HG03135 (cell line): ENCODE data around the gene DIP2A.
"Not testable (repeated sequence)": the region's sequence is repeated elsewhere in the genome, so short reads cannot be mapped to it uniquely, and the experiment has no call there.

Source experiments
- ATAC-seq: cut with Tn5 transposase; IDR thresholded peaks from one replicate; pipeline ENCODE4 v1.9.1; 2021; ENCODE audit warnings: mild to moderate bottlenecking, moderate library complexity; ENCODE audit not compliant: unreplicated experiment

The DIP2A gene

DNA sequence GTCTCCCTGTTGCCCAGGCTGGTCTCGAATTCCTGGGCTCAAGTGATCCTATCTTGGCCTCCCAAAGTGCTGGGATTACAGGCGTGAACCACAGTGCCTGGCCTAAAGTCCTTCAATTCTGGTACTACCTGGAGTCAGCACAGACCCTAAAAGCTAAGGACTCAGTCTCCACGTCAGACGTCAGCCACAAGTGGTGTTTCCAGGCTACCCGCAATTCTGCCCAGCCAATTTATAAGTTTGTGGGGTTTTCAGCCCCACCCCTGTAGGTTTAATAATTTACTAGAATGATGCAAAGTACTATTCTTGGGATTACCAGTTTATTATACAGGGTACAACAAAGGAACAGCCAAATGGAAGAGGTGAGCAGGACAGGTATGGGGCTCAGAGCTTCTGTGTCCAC is 10.6 kb upstream of the DIP2A start:
- ATAC-seq, result no peak

DNA sequence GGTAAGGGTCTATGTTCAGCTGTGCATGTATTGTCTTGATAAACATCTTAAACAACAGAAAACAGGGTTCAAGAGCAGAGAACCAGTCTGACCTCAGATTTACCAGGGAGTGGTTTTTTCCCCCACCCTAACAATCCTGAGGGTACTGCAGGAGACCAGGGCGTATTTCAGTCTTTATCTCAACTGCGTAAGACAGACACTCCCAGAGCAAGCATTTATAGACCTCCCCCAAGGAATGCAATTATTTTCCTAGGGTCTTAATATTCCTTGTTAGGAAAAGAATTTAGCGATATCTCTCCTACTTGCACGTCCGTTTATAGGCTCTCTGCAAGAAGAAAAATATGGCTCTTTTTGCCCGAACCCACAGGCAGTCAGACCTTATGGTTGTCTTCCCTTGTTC is 9.8 kb upstream of the DIP2A start:
- not testable (repeated sequence) for ATAC-seq

DNA sequence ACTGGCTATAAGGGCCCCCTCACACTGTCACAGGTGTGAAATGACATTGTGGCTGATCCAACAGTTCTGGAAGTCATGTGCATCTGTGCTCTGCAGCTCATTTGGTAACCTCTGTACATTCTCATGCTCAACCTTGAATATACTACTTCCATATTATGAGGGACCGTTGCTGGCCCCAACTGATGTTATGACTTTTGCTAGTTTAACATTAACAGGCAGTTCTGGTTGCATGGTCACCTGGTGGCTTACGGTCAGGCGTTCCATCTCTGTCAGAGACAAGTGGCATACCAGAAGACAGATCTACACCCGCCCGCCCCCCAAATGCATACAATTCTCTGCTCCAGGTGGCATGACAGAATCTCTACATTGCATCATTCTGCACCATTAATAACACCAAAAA is 6.0 kb upstream of the DIP2A start:
- no peak for ATAC-seq

DNA sequence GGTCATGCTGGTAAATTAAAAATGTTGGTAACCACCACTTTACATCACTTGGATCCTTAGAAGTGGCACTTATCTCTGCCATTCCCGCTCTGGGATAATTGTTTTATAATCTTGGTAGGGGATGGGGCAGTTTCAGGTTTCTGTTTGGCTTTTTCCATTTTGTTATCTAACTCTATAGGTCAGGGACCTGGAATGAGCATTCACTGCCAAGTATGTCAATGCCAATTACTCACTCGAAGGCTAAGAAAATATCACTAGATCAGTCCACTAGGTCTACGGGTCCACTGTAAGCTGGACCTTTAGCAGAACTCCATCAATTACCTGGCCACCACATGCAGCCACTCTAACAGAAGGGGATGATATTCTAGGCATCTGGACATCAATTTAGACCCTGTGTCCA is 4.5 kb upstream of the DIP2A start:
- no peak for ATAC-seq

DNA sequence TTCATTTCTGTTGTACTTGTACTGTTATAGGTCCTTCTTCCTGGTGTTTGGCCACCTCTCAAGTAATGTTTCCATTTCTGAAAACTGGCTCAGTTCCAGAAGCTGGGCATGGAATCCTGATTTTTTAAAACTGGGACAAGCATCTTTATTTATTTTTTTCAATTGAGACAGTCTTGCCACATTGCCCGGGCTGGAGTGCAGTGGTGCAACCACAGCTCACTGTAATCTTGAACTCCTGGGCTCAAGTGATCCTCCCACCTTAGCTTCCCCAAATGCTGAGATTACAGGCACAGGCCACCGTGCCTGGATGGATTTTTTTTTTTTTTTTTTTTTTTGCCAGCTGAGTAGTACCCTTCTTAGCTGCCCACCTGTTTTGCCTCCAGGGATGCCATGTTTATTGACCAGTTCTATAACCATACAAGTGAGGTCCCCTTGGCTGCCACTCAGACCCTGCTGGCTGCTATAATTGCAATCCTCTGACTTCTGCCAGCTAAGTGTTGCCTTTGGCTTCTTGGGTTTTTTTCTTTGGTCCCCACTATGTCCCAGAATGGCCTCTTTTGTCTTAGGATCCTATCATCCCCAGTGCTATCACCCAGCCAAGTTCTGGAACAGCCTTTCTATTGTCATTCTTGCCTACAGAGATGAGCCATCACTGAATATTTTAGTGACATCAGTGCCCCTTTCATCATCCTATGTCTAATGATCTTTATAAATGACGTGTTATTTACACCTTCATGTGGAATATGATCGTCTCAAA is 3.9 kb upstream of the DIP2A start:
- no peak for ATAC-seq

DNA sequence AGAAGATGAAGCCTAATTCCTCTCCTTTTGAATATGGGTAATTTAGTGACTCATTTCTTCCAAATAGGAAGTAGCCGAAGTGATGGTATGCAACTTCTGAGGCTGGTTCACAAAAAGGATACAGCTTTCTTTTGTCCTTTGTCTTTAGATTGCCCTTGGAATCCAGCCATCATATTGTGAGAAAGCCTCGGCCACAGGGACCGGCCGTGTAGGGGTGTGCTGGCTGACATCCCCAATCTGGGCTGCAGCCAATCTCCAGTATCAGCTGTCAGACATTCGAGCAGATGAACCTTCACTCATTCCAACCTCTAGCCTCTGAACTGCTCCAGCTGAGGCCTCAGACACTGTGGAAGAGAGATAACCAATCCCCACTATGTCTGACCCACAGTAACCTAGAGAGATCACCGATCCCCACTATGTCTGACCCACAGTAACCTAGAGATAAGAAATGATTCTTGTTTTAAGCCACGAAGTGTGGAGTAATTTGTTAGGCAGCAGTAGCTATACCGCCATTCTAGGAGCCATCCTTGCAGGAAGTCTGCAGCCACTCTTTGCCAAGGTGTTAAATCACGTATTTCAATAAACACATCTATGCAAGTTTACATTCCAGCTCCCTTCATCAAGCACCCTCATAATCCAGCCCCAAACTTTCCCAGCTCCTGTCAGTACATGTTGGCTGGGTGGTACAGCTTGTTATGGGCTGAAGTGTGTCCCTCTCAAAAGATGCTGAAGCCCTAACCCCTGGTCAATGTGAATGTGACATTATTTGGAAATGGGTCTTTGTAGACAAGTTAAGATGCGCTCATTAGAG is 2.9 kb upstream of the DIP2A start:
- ATAC-seq, result no peak

DNA sequence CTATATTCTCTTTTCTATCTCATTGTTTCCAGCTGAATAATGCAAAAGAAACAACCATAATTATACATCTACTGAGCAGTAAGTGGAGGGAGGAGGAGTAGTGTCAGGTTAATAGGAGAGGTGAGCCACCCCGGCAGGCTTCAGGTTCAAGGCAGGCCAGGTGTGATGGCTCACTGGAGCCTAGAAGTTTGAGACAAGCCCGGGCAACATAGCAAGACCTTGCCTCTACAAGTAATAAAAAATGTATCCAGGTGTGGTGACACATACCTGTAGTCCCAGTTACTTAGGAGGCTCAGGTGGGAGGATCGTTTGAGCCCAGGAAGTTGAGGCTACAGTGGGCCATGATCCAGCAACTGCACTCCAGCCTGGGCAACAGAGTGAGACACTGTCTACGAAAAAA is 1.9 kb upstream of the DIP2A start:
- no peak for ATAC-seq

DNA sequence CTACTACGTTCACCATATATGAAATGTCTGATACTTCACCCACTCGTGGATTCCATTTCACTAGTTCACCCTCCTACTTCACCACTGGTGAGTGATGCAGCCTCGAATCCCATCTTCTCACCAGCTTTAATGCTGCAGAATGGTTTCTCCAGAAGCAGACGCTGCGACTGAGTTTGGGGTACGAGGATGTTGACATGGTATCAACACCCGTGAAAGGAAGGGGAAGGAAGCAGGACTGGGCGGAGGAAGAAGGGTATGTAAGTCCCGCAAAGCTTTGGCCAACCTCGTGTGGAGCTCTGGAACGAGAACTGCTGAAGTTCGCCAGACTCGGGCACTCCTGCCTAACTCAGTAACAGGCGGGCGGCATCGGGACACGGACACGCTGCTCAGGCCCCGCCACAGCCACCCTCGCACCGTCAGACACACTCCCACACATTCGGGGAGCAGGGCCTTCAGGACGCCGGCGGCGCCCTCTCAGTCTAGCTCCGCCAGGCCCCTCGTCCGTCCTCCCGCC is 833 bp upstream of the DIP2A start:
- ATAC-seq, result peak; percentile 15

DNA sequence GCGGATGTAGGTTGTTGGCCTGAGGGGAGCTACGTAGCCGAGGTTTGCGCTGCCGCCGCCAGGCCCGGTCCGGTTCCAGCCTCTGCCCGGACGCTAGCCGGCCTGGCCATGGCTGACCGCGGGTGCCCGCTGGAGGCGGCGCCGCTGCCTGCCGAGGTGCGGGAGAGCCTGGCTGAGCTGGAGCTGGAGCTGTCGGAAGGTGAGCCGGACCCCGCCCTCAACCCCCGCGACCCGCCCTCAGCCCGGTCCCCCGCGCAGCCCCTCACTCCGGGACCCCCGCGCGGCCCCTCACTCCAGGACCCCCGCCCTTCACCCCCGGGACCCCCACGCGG is 299 bp downstream of the DIP2A start:
- ATAC-seq, result no peak

DNA sequence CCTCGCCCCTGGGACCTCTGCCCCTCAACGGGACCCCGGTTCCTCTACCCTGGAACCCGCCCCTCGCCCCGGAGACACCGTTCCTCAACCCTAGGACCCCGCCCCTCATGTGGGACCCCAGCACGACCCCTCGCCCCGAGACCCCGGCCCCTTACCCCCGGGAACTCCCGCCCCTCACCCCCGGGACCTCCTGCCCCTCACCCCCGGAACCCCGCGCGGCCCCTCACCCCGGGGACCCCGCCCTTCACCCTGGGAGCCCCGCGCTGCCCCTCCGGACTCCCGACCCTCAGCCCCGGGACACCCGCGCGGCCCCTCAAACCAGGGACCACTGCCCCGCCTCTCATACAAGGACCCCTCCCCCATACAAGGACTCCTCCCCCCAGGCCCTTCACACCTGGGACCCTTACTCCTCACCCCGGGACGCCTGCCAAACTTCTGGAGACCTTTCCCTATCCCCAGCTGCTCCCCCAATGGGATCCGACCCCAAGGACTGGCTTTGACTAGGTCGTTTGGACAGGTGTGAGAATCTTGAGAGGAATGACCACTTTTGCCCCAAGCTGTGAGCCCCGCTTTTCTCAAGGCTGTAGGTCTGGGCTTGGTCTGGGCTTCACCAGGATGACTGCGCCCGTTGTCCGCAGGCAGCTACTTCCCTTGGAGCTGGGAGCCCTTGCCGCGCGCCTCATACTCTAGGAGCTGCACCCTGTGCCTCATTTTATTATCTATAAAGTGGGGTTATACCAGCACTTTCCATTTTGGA is 843 bp downstream of the DIP2A start:
- no peak for ATAC-seq

DNA sequence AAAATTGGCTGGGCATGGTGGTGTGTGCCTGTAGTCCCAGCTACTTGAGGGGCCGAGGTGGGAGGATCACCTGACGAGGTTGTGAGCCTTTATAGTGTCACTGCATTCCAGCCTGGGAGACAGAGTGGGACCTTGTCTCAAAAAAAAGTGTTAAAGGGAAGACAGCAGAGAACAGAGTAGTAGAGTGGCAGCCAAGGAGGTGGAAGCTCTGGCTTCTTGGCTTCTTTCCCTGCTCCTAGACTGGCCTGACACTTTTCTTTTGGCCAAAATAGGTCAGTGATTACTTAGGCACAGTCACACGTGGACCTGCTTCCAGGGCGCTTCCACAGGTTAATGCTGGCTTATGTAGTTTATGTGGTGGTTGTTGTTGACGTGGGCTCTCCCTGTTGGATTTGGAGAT is 3.2 kb downstream of the DIP2A start:
- ATAC-seq, result no peak

DNA sequence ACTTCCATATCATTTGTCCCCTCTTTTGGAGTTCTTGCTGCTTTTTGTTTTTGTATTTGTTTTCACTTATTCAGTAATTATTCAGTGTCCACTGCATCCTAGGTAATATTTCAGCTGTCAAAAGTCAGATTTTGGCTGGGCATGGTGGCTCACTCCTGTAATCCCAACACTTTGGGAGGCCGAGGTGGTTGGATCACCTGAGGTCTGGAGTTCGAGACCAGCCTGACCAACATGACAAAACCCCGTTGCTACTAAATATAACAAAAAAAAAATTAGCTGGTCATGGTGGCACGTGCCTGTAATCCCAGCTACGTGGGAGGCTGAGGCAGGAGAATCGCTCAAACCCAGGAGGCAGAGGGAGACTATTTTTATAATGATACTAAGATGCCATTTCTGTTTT is 6.5 kb downstream of the DIP2A start:
- ATAC-seq, result not testable (repeated sequence)

DNA sequence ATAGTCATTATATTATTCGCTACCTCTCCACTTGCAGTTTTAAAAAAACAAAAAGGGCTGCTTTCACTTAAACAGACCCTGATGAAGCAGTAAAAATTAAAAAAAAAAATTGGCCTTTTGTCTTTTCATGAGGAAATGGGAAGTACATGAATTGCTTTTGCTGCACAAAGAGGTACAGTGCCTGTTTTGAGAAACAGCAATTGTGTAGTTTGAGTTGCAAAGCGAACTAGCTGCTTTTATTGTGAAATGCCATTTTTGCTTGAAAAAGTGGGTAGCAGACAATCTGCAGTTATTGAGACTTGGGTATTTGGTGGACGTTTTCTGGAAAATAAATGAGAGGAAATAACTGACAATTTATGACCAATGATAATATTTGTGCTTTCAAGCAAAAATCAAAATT is 7.0 kb downstream of the DIP2A start:
- ATAC-seq, result no peak

DNA sequence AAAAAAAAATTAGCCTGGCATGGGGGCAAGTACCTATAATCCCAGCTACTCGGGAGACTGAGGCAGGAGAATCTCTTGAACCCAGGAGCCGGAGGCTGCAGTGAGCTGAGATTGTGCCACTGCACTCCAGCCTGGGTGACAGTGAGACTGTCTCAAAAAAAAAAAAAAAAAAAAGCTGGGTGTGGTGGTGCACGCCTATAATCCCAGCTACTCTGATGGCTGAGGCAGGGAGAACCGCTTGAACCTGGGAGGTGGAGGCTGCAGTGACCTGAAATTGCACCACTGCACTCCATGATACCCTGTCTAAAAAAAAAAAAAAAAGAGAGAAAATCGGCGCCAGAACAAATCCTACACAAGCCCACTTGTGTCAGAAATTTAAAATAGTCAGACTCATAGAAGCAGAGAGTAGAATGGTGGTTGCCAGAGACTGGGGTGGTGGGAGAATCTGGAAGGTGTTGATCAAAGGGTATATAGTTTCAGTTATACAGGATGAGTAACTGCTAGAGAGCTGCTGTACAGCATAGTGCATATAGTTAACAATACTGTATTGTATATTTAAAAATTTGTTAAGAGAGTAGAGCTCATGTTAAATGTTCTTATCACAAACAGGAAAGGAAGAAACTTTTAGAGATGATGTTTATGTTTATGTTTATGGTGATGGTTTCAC is 9.6 kb downstream of the DIP2A start:
- ATAC-seq, result no peak

DNA sequence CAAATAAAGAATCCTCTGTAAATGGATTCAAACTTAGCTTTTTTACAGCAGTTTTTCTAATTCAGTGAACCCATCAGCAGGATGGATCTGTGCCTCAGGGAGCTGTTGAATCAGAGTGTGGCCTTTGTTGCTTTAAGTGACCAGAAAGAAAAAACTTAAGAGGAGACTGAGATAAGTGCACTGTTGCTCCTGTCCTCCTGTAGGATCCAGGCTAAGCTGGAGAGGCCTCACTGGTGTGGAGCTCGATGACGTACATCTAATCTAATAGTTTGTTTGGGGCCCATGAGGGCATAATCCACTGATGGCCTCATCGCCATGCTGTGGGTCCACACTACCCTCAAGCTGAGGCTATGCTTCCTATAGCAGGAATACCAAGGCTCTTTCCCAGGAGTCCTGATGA is 10.6 kb downstream of the DIP2A start:
- no peak for ATAC-seq

DNA sequence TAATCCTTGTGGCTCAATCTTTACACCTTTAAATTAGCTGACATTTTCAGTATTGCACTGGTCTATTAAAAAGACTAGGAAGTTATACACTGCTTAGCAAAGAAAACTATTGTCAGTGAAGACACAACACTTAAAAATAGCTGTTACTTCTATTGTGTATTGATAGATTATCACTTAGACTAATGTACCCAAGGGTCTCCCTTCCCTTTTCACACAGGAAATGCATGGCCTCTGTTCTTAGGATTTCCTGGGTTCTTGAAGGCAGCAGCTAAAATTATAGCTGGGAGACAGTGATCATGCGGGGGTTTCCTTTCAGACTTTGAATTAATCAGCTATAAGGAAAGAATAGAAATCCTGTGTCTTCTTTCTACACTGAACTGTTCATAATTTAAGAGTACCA is 12.8 kb downstream of the DIP2A start:
- no peak for ATAC-seq

DNA sequence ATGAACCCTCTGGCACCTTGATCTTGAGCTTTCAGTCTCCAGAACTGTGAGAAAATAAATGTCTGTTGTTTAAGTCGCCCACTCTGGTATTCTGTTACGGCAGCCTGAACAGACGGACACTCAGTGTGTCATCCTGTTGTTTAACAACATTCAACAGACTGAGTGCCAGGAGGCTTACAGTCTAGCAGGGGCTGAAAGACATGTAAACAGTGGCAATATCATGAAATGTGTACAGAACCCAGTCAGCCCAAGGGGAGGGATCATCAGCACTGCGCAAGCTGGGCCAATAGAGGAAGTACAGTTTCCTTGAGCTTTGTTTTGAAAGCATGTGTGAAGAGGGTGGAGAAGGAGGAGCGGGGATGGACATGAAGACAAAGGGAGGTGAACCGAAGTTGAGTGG is 13.6 kb downstream of the DIP2A start:
- ATAC-seq, result no peak

DNA sequence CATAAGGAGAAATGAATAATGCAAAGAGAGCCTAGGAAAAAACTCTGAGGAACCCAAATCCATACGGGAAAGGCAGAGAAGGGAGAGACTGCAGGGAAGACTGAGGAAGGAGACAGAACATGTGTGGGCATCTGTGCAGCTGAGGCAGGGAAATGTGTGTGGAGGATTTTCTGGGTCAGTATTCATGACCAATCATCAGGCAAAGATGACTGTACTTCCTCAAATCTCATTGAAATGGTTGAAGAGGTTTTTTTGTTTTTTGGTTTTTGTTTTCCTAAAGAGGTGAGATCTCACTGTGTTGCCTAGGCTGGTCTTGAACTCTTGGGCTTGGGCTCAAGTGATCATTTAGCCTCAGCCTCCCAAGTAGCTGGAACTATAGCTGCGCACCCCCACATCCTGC is 15.7 kb downstream of the DIP2A start:
- ATAC-seq, result no peak

DNA sequence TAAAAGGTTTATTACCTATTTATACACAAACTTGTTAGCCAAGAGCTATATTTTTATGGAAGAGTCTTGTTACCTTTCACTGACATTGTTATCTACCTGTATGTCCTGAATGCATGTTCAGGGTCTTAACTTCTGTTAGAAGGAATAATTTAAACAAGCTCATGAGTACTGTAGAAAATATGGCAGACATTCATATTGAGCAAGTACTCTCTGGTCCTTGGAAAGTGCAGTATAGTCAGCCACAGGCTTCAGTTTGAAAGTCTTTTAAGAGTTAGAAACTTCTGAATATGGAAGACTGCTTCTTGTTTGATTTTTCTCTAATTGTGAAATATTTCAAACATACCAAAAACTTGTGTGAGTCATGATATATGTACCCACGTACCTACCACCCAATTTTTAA is 16.6 kb downstream of the DIP2A start:
- no peak for ATAC-seq

DNA sequence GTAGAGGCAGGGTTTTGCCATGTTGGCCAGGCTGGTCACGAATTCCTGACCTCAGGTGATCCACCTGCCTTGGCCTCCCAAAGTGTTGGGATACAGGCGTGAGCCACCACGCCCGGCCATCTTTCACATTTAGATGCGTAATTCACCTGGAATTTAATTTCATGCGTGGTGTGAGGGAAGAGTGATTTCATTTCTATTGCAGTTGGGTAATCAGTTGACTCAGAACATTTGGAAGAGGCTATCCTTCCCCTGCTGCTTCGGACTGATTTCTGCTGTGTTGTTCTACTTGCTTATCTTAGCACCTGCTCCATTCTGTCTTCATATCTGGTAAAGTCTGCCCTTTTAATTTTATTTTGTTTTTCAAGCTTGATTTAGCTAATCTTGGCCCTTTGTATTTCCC is 19.1 kb downstream of the DIP2A start:
- ATAC-seq, result no peak

DNA sequence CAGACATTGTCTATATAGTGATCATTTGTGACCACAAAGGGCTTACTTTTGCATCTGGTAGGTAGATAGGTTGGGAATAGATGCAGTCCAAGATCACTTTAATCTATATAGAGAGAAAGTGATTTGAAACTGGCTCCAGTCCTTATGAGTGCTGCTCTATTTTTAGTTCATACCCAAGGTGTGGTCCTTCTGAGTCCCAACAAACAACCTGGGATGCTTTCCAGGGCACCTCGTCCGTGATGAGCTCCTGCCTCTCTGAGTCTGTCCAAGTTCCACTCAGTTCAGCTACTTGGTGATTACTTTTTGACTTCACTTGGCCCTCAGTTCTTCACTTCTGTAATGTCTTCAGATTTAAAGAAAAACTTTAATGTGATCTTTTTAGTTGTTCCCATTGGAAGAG is 20.2 kb downstream of the DIP2A start:
- no peak for ATAC-seq
